ENCODE results near the gene USP7.

GRCh38 chr16:8868416-8869211 lies 95.1 kb downstream of the USP7 start, which contains the start of gene CARHSP1:
- TF ChIP-seq CTCF (IDR thresholded peaks at IDR 0.05) (no peak), POLR2A (IDR thresholded peaks at IDR 0.05) (peak in 2 of 4 donors; percentile 63 to 82)

Data from esophagus squamous epithelium (tissue), 4 donors.